DMS153 treated with DMSO at 0.1 percent for 48 hours (cell line): ENCODE measurements around the gene COL24A1.

ENCODE experiments used
- DNase-seq: peaks from one replicate; lab custom pipeline; 2025; ENCODE audit not compliant: unreplicated experiment; lab: John Stamatoyannopoulos, UW

COL24A1 gene

GRCh38 chr1:86156566-86157455, at the start of gene COL24A1:
TSS of gene COL24A1 (minus strand) at chr1:86156772. CDS start at chr1:86156396, 376 bp downstream.
- peak; percentile 43 for DNase-seq

GRCh38 chr1:86205741-86206140, 49.2 kb upstream of the COL24A1 start:
- no peak for DNase-seq

- no peak for DNase-seq
These were observed 46.2 kb upstream of the COL24A1 start for GRCh38 chr1:86202552-86203340.

GRCh38 chr1:86201311-86201710, 44.7 kb upstream of the COL24A1 start:
- DNase-seq: no peak

GRCh38 chr1:86200901-86201300, 44.3 kb upstream of the COL24A1 start:
- no peak for DNase-seq

GRCh38 chr1:86197206-86197855, 40.8 kb upstream of the COL24A1 start:
- no peak for DNase-seq

GRCh38 chr1:86195281-86195680, 38.7 kb upstream of the COL24A1 start:
- DNase-seq: no peak

GRCh38 chr1:86194491-86195034, 38.0 kb upstream of the COL24A1 start:
- DNase-seq: no peak

GRCh38 chr1:86192417-86192816, 35.8 kb upstream of the COL24A1 start:
- no peak for DNase-seq

GRCh38 chr1:86191958-86192357, 35.4 kb upstream of the COL24A1 start:
- no peak for DNase-seq

- DNase-seq: no peak
These were observed 34.3 kb upstream of the COL24A1 start for GRCh38 chr1:86190873-86191272.

- DNase-seq: no peak
These were observed 27.9 kb upstream of the COL24A1 start for GRCh38 chr1:86184426-86184825.

- no peak for DNase-seq
These were observed 27.2 kb upstream of the COL24A1 start for GRCh38 chr1:86183810-86184209.

- no peak for DNase-seq
These were observed 19.7 kb upstream of the COL24A1 start for GRCh38 chr1:86176226-86176625.

GRCh38 chr1:86175756-86176155, 19.2 kb upstream of the COL24A1 start:
- no peak for DNase-seq

- no peak for DNase-seq
These were observed 13.1 kb upstream of the COL24A1 start for GRCh38 chr1:86169625-86170024.

GRCh38 chr1:86159800-86160199, 3.2 kb upstream of the COL24A1 start:
- DNase-seq: no peak

GRCh38 chr1:86155807-86156565, 586 bp downstream of the COL24A1 start:
- DNase-seq: no peak

- DNase-seq: no peak
These were observed 1.3 kb downstream of the COL24A1 start for GRCh38 chr1:86155051-86155806.

- no peak for DNase-seq
These were observed 2.0 kb downstream of the COL24A1 start for GRCh38 chr1:86154571-86155050.
